Kidney (tissue), 14 donors: Measurements from ENCODE around the gene RBMS3. TPM values are rescaled to one million over a fixed set of nuclear protein-coding genes. Genes with fewer than 3 reads are reported as not detected.

Experiments used
- DNase-seq, 5 donors: peaks; one replicate each; pipeline ENCODE4 v3.0.0-alpha.2; 2013 to 2020
- FAIRE-seq: peaks from 2 replicates; lab custom pipeline; 2012; peaks lifted over from hg19 to GRCh38; lab: Jason Lieb, UNC
- H3K27ac ChIP-seq, 2 donors: one replicate each; pipeline ENCODE4 v1.7.0; 2013; ENCODE audit warnings: low read depth in 2 of 2, low read length in 2 of 2, inconsistent platforms in 1 of 2
- H3K27me3 ChIP-seq: one replicate; pipeline ENCODE4 v1.7.1; 2013; ENCODE audit warnings: low read length, inconsistent platforms; ENCODE audit not compliant: control insufficient read depth, insufficient read depth
- H3K36me3 ChIP-seq, 3 donors: one replicate each; pipeline versions ENCODE4 v1.7.0 to v1.7.1; 2013; ENCODE audit warnings: low read length in 3 of 3, control low read depth in 1 of 3, inconsistent platforms in 1 of 3; ENCODE audit not compliant: insufficient read depth in 3 of 3, control insufficient read depth in 2 of 3
- H3K4me1 ChIP-seq, 3 donors: one replicate each; pipeline versions ENCODE4 v1.7.0 to v1.7.1; 2013; ENCODE audit warnings: low read length in 3 of 3, inconsistent platforms in 1 of 3, low read depth in 1 of 3; ENCODE audit not compliant: control insufficient read depth in 2 of 3, insufficient read depth in 2 of 3
- H3K4me3 ChIP-seq, 3 donors: one replicate each; pipeline versions ENCODE4 v1.7.0 to v1.8.1; 2013; ENCODE audit warnings: low read length in 3 of 3, control low read depth in 1 of 3, inconsistent platforms in 1 of 3
- H3K9ac ChIP-seq, 3 donors: one replicate each; pipeline versions ENCODE4 v1.7.0 to v1.7.1; 2013; ENCODE audit warnings: low read length in 3 of 3, control low read depth in 1 of 3, inconsistent platforms in 1 of 3
- H3K9me3 ChIP-seq, 3 donors: one replicate each; pipeline versions ENCODE4 v1.7.0 to v1.7.1; 2013; ENCODE audit warnings: low read length in 3 of 3, control low read depth in 1 of 3, inconsistent platforms in 1 of 3; ENCODE audit not compliant: control insufficient read depth in 2 of 3, insufficient read depth in 1 of 3
- CTCF ChIP-seq: IDR thresholded peaks from 3 replicates; pipeline ENCODE4 v1.5.1; 2012; ENCODE audit warnings: mild to moderate bottlenecking, moderate library complexity, borderline replicate concordance; ENCODE audit not compliant: insufficient read depth; ENCODE audit errors: extremely low read depth
- intact Hi-C: fragments of 100-400 bp; cut with DNase I; formaldehyde crosslinking; loops from one replicate; pipeline ENCODE4 v1.11.1; 2022
- polyA plus RNA-seq: library from polyadenylated mRNA; stranded (reverse); fragments of 350-450 nt; fragmentation: Illumina TruSeq; extraction: RNeasy Lipid Tissue Mini Kit (QIAGEN cat#74804); gene quantifications from one replicate; pipeline ENCODE4 v1.2.3, GENCODE V29; 2014; ENCODE audit warnings: low read depth, low replicate concordance; ENCODE audit not compliant: insufficient read depth
- total RNA-seq: library from RNA; stranded (reverse); fragmentation: NEBNext Ultra II Directional; extraction: Animal tissue kit (Norgen Biotek cat#: 25700); gene quantifications from one replicate; pipeline ENCODE4 v1.2.1, GENCODE V29; 2021
- donor health status: control.
- donor health status: control.
- donor health status: control.
- donor health status: control.
- donor health status: control.
- donor health status: DM: yes; HTN: yes; CAD: no.
- donor health status: Normal renal cell carcinoma (clear cell type).

RBMS3 gene
- total and polyA plus RNA-seq, 2 donors from 2014 or later, result 3.2 to 48.8 TPM

GRCh38 chr3:29958816-29959215, 677.9 kb downstream of the RBMS3 start:
- FAIRE-seq (no peak), DNase-seq (no peak)
- Histone ChIP-seq H3K36me3 (no peaks in the 10 kb centered on the region), H3K9me3 (no peaks in the 10 kb centered on the region), H3K27ac (no peak overlapping the region), H3K4me1 (no peaks in the 10 kb centered on the region), H3K27me3 (no peaks in the 10 kb centered on the region), H3K9ac (no peak overlapping the region), H3K4me3 (no peak overlapping the region)
- intact Hi-C loops, result no loop called here
- no peak for TF ChIP-seq CTCF

GRCh38 chr3:29971895-29972294, 691.0 kb downstream of the RBMS3 start:
- DNase-seq, result no peak
- Histone ChIP-seq H3K4me1 (no peaks in the 10 kb centered on the region), H3K36me3 (no peaks in the 10 kb centered on the region), H3K27ac (no peak overlapping the region), H3K9ac (no peak overlapping the region), H3K9me3 (no peaks in the 10 kb centered on the region), H3K27me3 (no peaks in the 10 kb centered on the region), H3K4me3 (no peak overlapping the region)
- no peak for TF ChIP-seq CTCF
- no peak for FAIRE-seq
- intact Hi-C loops, result no loop called here

- Histone ChIP-seq H3K36me3 (no peaks in the 10 kb centered on the region), H3K9ac (no peak overlapping the region), H3K27ac (no peak overlapping the region), H3K4me3 (no peak overlapping the region), H3K27me3 (no peaks in the 10 kb centered on the region), H3K4me1 (no peaks in the 10 kb centered on the region), H3K9me3 (no peaks in the 10 kb centered on the region)
- intact Hi-C loops, result no loop called here
- DNase-seq (peak in 1 of 5 donors; percentile 55), FAIRE-seq (no peak)
- no peak for TF ChIP-seq CTCF
Observed at GRCh38 chr3:29972320-29972993, 691.6 kb downstream of the RBMS3 start.

GRCh38 chr3:29973763-29974162, 692.9 kb downstream of the RBMS3 start:
- Histone ChIP-seq H3K4me3 (no peak overlapping the region), H3K27ac (no peak overlapping the region), H3K9me3 (no peaks in the 10 kb centered on the region), H3K4me1 (no peaks in the 10 kb centered on the region), H3K27me3 (no peaks in the 10 kb centered on the region), H3K9ac (no peak overlapping the region), H3K36me3 (no peaks in the 10 kb centered on the region)
- DNase-seq (no peak), FAIRE-seq (no peak)
- intact Hi-C loops, result no loop called here
- no peak for TF ChIP-seq CTCF
